Measurements from ENCODE around the gene ACTR3C. TPM values are rescaled to one million over a fixed set of nuclear protein-coding genes. Genes with fewer than 3 reads are reported as not detected.
"Not testable (repeated sequence)": the region's sequence is repeated elsewhere in the genome, so short reads cannot be mapped to it uniquely, and the experiment has no call there.

ACTR3C gene
- total and polyA plus RNA-seq, 2 donors from 2014 or later = 15.8 to 31.6 TPM

- DNase-seq = peak in 1 of 5 donors; percentile 31
- Histone ChIP-seq H3K9me3 (ENCODE audit: control insufficient read depth in 2 of 3, insufficient read depth in 1 of 3, low read length in 3 of 3) (no peaks in the 10 kb centered on the region), H3K4me1 (ENCODE audit: control insufficient read depth in 2 of 3, insufficient read depth in 2 of 3, low read depth in 1 of 3, low read length in 3 of 3) (peaks cover 0 to 12% (median 6%) of the 10 kb centered on the region in 3 donors), H3K9ac (ENCODE audit: low read length in 3 of 3) (no peak overlapping the region), H3K36me3 (ENCODE audit: control insufficient read depth in 2 of 3, insufficient read depth in 3 of 3, low read length in 3 of 3) (no peaks in the 10 kb centered on the region), H3K4me3 (ENCODE audit: low read length in 3 of 3) (no peak overlapping the region), H3K27me3 (ENCODE audit: control insufficient read depth, insufficient read depth, low read length) (no peaks in the 10 kb centered on the region), H3K27ac (ENCODE audit: low read depth in 2 of 2, low read length in 2 of 2) (no peak overlapping the region)
- no peak for TF ChIP-seq CTCF (IDR thresholded peaks at IDR 0.05; ENCODE audit: borderline replicate concordance, extremely low read depth, insufficient read depth)
- intact Hi-C loops (cut with DNase I) = no loop called here
- FAIRE-seq = peak; percentile 93
Observed at GRCh38 chr7:150314639-150315239, 8.6 kb downstream of the ACTR3C start.

GRCh38 chr7:150313870-150314269 is 9.5 kb downstream of the ACTR3C start:
- Histone ChIP-seq H3K36me3 (ENCODE audit: control insufficient read depth in 2 of 3, insufficient read depth in 3 of 3, low read length in 3 of 3) (no peaks in the 10 kb centered on the region), H3K27me3 (ENCODE audit: control insufficient read depth, insufficient read depth, low read length) (no peaks in the 10 kb centered on the region), H3K4me3 (ENCODE audit: low read length in 3 of 3) (no peak overlapping the region), H3K9ac (ENCODE audit: low read length in 3 of 3) (peak overlapping the region in 1 of 3 donors; percentile 23), H3K9me3 (ENCODE audit: control insufficient read depth in 2 of 3, insufficient read depth in 1 of 3, low read length in 3 of 3) (no peaks in the 10 kb centered on the region), H3K4me1 (ENCODE audit: control insufficient read depth in 2 of 3, insufficient read depth in 2 of 3, low read depth in 1 of 3, low read length in 3 of 3) (peaks cover 0 to 14% (median 9%) of the 10 kb centered on the region in 3 donors), H3K27ac (ENCODE audit: low read depth in 2 of 2, low read length in 2 of 2) (peak overlapping the region; percentile 49 to 76)
- FAIRE-seq (no peak), DNase-seq (peak in 1 of 5 donors; percentile 23)
- intact Hi-C loops (cut with DNase I) = no loop called here
- TF ChIP-seq CTCF (IDR thresholded peaks at IDR 0.05; ENCODE audit: borderline replicate concordance, extremely low read depth, insufficient read depth) = no peak

DNA sequence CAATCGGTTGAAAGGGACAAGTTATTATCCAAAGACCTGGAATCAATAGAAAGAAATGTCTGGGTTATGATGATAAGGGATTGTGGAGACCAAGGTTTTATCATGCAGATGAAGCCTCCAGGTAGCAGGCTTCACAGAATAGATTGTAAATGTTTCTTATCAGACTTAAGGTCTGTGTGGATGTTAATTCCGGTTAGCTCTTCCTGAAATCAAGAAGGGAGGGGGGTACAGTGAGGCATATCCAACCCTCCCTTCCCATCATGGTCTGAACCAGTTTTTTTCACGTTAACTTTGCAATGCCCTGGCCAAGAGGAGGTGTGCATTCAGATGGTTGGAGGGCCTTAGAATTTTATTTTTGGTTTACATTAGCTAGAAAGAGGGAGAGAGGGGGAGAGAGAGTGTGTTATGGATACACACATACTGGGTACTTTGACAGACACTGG is 10.0 kb downstream of the ACTR3C start:
- intact Hi-C loops (cut with DNase I) = no loop called here
- no peaks in the 10 kb centered on the region for H3K36me3 ChIP-seq (ENCODE audit: control insufficient read depth in 2 of 3, insufficient read depth in 3 of 3, low read length in 3 of 3)
- FAIRE-seq = no peak
- no peak overlapping the region for H3K4me3 ChIP-seq (ENCODE audit: low read length in 3 of 3)
- no peak for DNase-seq
- no peaks in the 10 kb centered on the region for H3K27me3 ChIP-seq (ENCODE audit: control insufficient read depth, insufficient read depth, low read length)
- H3K4me1 ChIP-seq (ENCODE audit: control insufficient read depth in 2 of 3, insufficient read depth in 2 of 3, low read depth in 1 of 3, low read length in 3 of 3) = peaks cover 0 to 14% (median 10%) of the 10 kb centered on the region in 3 donors
- no peaks in the 10 kb centered on the region for H3K9me3 ChIP-seq (ENCODE audit: control insufficient read depth in 2 of 3, insufficient read depth in 1 of 3, low read length in 3 of 3)
- peak overlapping the region; percentile 59 to 67 for H3K27ac ChIP-seq (ENCODE audit: low read depth in 2 of 2, low read length in 2 of 2)
- no peak for TF ChIP-seq CTCF (IDR thresholded peaks at IDR 0.05; ENCODE audit: borderline replicate concordance, extremely low read depth, insufficient read depth)
- peak overlapping the region in 1 of 3 donors; percentile 23 for H3K9ac ChIP-seq (ENCODE audit: low read length in 3 of 3)

- H3K9ac ChIP-seq (ENCODE audit: low read length in 3 of 3); H3K36me3 ChIP-seq (ENCODE audit: control insufficient read depth in 2 of 3, insufficient read depth in 3 of 3, low read length in 3 of 3); intact Hi-C loops (cut with DNase I); H3K27me3 ChIP-seq (ENCODE audit: control insufficient read depth, insufficient read depth, low read length); H3K4me3 ChIP-seq (ENCODE audit: low read length in 3 of 3); H3K9me3 ChIP-seq (ENCODE audit: control insufficient read depth in 2 of 3, insufficient read depth in 1 of 3, low read length in 3 of 3); FAIRE-seq: not testable (repeated sequence)
- peak in 1 of 5 donors; percentile 23 for DNase-seq
- Histone ChIP-seq H3K27ac (ENCODE audit: low read depth in 2 of 2, low read length in 2 of 2) (peak overlapping the region; percentile 33 to 67), H3K4me1 (ENCODE audit: control insufficient read depth in 2 of 3, insufficient read depth in 2 of 3, low read depth in 1 of 3, low read length in 3 of 3) (peaks cover 0 to 14% (median 10%) of the 10 kb centered on the region in 3 donors)
Observed at GRCh38 chr7:150312649-150313366, 10.5 kb downstream of the ACTR3C start.
